HG03066 (cell line): ENCODE results near the gene C13orf42.

Source experiments
- ATAC-seq: cut with Tn5 transposase; IDR thresholded peaks from one replicate; pipeline ENCODE4 v1.9.1; 2021; ENCODE audit warnings: low read depth; ENCODE audit not compliant: unreplicated experiment

Gene C13orf42

GRCh38 chr13:51035978-51036377 is 75.1 kb downstream of the C13orf42 start:
- no peak for ATAC-seq

GRCh38 chr13:51035469-51035868 is 75.6 kb downstream of the C13orf42 start:
- ATAC-seq = no peak

- no peak for ATAC-seq
These were observed 76.2 kb downstream of the C13orf42 start for GRCh38 chr13:51034906-51035305.

- ATAC-seq = no peak
These were observed 77.5 kb downstream of the C13orf42 start for GRCh38 chr13:51033421-51034185.

- no peak for ATAC-seq
These were observed 78.2 kb downstream of the C13orf42 start for GRCh38 chr13:51032831-51033230.
